HUES64 (cell line): ENCODE measurements around the gene KCNJ18.
"Not testable (repeated sequence)": the region's sequence is repeated elsewhere in the genome, so short reads cannot be mapped to it uniquely, and the experiment has no call there.

ENCODE experiments used
- H3K27ac ChIP-seq: 2 replicates; pipeline ENCODE4 v1.7.0; 2013; ENCODE audit warnings: low read depth, low read length, inconsistent platforms
- H3K27me3 ChIP-seq: 2 replicates; pipeline ENCODE4 v1.6.1; 2013; ENCODE audit warnings: mild to moderate bottlenecking, low read length; ENCODE audit not compliant: insufficient read depth
- H3K36me3 ChIP-seq: 2 replicates; pipeline ENCODE4 v1.6.1; 2013; ENCODE audit warnings: mild to moderate bottlenecking, low read length; ENCODE audit not compliant: insufficient read depth
- H3K4me1 ChIP-seq: 2 replicates; pipeline ENCODE4 v1.6.1; 2013; ENCODE audit warnings: mild to moderate bottlenecking, low read length, moderate library complexity; ENCODE audit not compliant: insufficient read depth
- H3K4me3 ChIP-seq: 2 replicates; pipeline ENCODE4 v1.5.1; 2013; ENCODE audit warnings: mild to moderate bottlenecking, low read length, moderate library complexity
- H3K9ac ChIP-seq: 2 replicates; pipeline ENCODE4 v1.6.1; 2013; ENCODE audit warnings: mild to moderate bottlenecking, low read depth, low read length
- H3K9me3 ChIP-seq: 2 replicates; pipeline ENCODE4 v1.6.1; 2013; ENCODE audit warnings: low read depth, low read length; ENCODE audit not compliant: insufficient read depth
- WGBS: fragments of 150-250, 120-280 bp; methylation state at CpG from one replicate; pipeline ENCODE4 v1.1.7; 2013; ENCODE audit warnings: missing lambda C conversion rate; 5-methylcytosine and 5-hydroxymethylcytosine counted together

The KCNJ18 gene

DNA sequence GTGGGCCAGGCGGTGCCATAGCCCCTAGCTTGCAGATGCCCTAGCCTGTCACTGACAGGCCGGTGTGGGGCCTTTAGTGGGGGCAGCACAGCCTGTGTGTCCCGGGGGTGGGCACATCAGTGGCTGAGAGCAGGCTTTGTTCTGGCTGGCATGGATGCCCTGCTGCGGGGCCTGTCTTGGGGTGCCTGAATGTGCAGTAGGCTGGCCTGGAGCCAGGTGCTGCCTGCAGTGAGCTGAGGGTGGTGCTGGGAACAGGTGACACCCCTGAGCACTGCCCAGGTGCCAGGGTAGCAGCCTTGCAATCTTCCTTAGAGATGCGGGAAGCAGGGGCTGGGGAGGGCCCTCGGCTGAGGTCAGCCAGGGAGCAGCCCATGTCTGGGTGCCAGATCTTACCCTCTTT, 8.8 kb downstream of the KCNJ18 start:
- not testable (repeated sequence) for H3K4me3 ChIP-seq, H3K9ac ChIP-seq, H3K27me3 ChIP-seq, H3K4me1 ChIP-seq, H3K27ac ChIP-seq, H3K36me3 ChIP-seq
- 92% methylated on average over 3 of the region's 6 CpGs for WGBS
- H3K9me3 ChIP-seq, result peaks cover 22% of the 10 kb centered on the region; the same call in 1 of the 2 replicates

DNA sequence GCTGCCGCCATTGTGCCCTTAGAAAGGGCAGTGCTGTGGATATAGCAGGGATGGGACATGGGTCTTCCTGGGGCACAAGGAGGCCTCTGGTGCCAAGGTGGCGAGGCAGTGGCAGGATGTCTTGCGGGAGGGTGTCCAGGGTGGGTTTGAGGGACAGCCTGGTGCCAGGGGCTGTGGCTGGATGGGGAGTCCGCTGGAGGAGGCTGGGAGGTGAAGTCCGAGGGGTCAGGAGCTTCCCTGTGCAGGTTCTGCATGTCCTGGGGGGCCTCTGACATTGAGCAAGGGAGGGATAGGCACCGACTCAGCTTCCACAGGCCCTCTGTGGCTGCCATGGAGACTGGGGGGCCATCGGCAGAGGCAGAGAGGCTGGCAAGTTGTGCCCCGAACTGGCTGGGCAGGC, 9.7 kb downstream of the KCNJ18 start:
- H3K27me3 ChIP-seq, H3K36me3 ChIP-seq, H3K4me3 ChIP-seq, H3K9ac ChIP-seq, H3K27ac ChIP-seq, H3K4me1 ChIP-seq: not testable (repeated sequence)
- H3K9me3 ChIP-seq, result peaks cover 25% of the 10 kb centered on the region; the same call in 1 of the 2 replicates
- 73% methylated on average over 8 of the region's 8 CpGs for WGBS

DNA sequence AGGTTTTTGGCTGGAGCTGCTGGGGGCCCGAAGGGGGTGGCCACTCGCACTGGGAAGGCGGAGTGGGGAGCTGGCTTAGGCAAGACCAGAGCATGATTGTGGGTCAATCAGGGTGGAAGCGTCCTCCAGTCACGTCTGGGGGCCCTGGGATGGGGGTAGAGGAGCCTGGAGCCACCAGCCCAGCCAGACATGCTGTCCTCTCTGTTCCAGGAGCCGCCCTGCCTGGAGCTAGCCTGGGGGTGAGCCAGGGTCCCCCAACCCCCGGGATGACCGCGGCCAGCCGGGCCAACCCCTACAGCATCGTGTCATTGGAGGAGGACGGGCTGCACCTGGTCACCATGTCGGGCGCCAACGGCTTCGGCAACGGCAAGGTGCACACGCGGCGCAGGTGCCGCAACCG, 10.2 kb downstream of the KCNJ18 start:
- H3K27me3 ChIP-seq, H3K36me3 ChIP-seq, H3K4me3 ChIP-seq, H3K4me1 ChIP-seq, H3K9ac ChIP-seq, H3K27ac ChIP-seq: not testable (repeated sequence)
- H3K9me3 ChIP-seq, result peaks cover 21% of the 10 kb centered on the region; the same call in 1 of the 2 replicates
- 92% methylated on average over 22 of the region's 22 CpGs for WGBS

DNA sequence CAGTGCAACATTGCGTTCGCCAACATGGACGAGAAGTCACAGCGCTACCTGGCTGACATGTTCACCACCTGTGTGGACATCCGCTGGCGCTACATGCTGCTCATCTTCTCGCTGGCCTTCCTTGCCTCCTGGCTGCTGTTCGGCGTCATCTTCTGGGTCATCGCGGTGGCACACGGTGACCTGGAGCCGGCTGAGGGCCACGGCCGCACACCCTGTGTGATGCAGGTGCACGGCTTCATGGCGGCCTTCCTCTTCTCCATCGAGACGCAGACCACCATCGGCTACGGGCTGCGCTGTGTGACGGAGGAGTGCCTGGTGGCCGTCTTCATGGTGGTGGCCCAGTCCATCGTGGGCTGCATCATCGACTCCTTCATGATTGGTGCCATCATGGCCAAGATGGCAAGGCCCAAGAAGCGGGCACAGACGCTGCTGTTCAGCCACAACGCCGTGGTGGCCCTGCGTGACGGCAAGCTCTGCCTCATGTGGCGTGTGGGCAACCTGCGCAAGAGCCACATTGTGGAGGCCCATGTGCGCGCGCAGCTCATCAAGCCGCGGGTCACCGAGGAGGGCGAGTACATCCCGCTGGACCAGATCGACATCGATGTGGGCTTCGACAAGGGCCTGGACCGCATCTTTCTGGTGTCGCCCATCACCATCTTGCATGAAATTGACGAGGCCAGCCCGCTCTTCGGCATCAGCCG, 10.8 kb downstream of the KCNJ18 start:
- peaks cover 25% of the 10 kb centered on the region; the same call in 1 of the 2 replicates for H3K9me3 ChIP-seq
- WGBS, result 90% methylated on average over 41 of the region's 51 CpGs
- H3K36me3 ChIP-seq, H3K9ac ChIP-seq, H3K27me3 ChIP-seq, H3K27ac ChIP-seq, H3K4me1 ChIP-seq, H3K4me3 ChIP-seq: not testable (repeated sequence)

DNA sequence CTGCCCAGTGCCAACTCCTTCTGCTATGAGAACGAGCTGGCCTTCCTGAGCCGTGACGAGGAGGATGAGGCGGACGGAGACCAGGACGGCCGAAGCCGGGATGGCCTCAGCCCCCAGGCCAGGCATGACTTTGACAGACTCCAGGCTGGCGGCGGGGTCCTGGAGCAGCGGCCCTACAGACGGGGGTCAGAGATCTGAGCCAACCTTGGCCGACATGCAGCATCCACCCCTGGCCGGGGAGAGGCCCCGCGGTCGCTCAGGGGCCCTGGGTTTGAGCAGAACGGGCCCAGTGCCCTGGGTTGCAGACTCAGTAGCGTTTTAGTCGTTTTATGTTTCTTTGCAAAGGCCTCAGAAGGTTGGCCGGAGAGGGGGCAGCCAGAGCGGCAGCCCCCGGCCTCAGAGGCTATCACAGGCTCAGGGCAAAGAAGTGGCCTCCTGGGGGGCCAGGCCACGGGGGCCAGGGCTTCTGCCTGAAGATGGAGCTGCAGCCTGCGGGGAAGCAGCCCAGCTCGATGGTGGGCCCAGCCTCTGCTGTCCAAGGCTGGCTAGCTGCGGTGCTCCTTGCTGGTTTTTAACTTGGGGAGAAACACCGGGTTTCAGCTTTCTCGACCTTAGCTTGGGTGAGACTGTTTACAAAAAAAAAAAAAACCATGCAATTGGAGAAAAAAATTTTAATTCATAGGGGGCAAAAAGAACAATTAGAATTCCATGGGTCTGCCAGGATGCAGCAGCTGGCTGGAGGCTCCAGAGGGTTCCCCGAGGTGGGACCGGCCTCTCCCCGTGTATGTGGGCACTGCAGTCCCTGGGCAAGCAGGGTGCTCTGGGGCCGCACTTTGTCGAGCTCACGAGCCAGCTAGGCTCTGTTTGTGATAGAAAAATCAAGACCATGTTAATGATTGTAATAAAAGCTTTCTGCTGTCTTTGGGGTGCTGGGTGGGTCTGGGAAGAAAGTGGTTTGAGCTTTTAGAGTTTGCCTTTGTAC, 11.9 kb downstream of the KCNJ18 start:
- not testable (repeated sequence) for H3K27me3 ChIP-seq, H3K36me3 ChIP-seq, H3K27ac ChIP-seq, H3K4me3 ChIP-seq, H3K9ac ChIP-seq, H3K4me1 ChIP-seq
- WGBS, result 86% methylated on average over 35 of the region's 35 CpGs
- H3K9me3 ChIP-seq, result peaks cover 27% of the 10 kb centered on the region; the same call in 1 of the 2 replicates

DNA sequence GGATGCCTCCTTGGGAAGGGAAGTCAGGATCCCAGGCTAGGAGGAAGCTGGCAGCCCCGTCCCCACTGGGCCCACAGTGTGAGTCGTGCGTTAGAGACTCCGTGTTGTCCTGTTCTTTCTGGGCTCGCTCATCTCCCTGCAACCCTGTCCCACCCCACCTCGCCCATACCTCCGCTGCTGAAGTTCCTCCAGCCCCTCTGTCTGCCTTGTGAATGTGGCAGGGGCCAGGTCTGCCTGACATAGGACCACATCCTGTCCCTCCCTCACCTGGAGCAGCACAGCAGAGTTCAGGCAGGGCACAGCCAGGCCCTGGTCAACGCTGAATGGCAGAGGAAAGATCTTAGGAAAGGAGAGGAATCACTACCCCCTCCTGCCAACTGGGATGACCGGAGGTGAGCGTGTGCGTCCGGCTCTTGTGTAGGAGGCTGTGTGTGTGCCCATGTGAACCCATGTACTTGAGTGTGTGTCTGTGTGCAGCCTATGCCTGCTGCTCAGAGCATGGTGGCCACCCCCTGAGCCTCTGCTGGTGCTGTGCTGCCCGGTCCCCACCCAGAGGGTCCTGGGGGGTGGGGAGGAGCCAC, 12.8 kb downstream of the KCNJ18 start:
- H3K9ac ChIP-seq, result no peak overlapping the region
- no peak overlapping the region for H3K27ac ChIP-seq
- WGBS, result 76% methylated on average over 13 of the region's 13 CpGs

DNA sequence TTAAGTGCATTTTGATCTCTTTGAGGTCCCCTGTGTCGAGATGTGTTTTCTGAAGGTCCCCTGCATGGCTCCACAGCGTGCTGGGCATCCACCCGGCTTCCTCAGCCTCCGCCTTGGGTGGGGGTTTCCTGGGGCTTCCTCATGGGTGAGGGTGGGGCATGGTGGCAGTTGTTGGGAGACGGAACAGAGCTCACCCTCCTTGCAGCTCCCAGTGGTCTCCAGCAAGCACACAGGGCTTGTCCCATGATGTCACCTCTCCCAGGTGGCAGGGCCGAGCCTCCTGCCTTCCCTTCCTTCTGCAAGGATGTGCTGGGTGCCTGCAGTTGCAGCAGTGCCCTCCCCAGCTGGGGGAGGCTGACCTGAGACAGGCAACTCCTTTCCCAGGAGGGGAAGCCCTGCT, 13.4 kb downstream of the KCNJ18 start:
- H3K4me1 ChIP-seq, H3K9ac ChIP-seq, H3K27ac ChIP-seq, H3K27me3 ChIP-seq, H3K36me3 ChIP-seq, H3K4me3 ChIP-seq: not testable (repeated sequence)
- H3K9me3 ChIP-seq, result peaks cover 27% of the 10 kb centered on the region; the same call in 1 of the 2 replicates
- WGBS, result 81% methylated on average over 6 of the region's 6 CpGs

More for the DNA sequence above, 12.8 kb downstream of the KCNJ18 start:
- no peaks in the 10 kb centered on the region for H3K4me1 ChIP-seq
- H3K36me3 ChIP-seq, result no peaks in the 10 kb centered on the region
- peaks cover 27% of the 10 kb centered on the region; the same call in 1 of the 2 replicates for H3K9me3 ChIP-seq
- no peak overlapping the region for H3K4me3 ChIP-seq
- H3K27me3 ChIP-seq, result no peaks in the 10 kb centered on the region

DNA sequence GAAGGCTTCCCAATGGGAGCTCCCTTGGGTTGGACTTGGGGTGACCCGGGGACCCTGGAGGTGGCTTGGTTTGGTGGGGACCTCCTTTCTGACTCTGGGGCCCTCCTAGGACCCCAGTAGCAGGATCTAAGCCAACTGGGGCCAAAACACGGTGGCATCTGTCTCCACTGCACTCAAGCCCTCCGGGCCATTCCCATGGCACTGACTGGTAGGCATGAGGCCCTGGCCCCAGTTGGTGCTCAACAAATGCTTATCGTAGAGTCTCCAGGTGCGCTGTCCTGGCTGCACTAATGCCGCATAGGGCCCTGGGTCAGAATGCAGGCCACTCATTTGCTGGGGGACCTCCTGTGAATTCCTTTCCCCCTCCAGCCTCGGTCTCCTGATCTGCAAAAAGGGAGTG, 14.2 kb downstream of the KCNJ18 start:
- H3K4me1 ChIP-seq, H3K27me3 ChIP-seq, H3K4me3 ChIP-seq, H3K9ac ChIP-seq, H3K36me3 ChIP-seq, H3K27ac ChIP-seq: not testable (repeated sequence)
- peaks cover 33% of the 10 kb centered on the region for H3K9me3 ChIP-seq
- 87% methylated on average over 6 of the region's 7 CpGs for WGBS

DNA sequence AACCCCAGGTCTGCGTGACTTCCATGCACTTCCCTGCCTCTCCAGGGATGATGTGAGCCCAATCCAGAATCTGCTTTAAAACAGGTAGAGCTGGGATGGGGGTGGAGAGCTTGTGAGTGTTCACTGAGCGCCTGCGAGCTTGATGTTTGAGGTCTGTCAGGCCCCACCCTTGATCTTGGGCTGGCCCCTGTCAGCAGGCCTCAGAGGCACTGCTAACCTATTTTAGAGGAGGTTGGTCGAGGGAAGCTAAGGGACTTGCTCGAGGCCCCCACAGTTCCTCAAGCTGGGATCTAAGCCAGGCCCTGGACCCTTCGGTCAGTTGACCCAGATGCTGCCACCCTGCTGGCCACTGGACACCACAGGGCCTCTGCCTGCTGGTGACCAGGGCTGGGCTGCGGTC, 14.8 kb downstream of the KCNJ18 start:
- peaks cover 38% of the 10 kb centered on the region for H3K9me3 ChIP-seq
- 85% methylated on average over 6 of the region's 7 CpGs for WGBS
- H3K4me3 ChIP-seq, H3K27me3 ChIP-seq, H3K9ac ChIP-seq, H3K4me1 ChIP-seq, H3K36me3 ChIP-seq, H3K27ac ChIP-seq: not testable (repeated sequence)

DNA sequence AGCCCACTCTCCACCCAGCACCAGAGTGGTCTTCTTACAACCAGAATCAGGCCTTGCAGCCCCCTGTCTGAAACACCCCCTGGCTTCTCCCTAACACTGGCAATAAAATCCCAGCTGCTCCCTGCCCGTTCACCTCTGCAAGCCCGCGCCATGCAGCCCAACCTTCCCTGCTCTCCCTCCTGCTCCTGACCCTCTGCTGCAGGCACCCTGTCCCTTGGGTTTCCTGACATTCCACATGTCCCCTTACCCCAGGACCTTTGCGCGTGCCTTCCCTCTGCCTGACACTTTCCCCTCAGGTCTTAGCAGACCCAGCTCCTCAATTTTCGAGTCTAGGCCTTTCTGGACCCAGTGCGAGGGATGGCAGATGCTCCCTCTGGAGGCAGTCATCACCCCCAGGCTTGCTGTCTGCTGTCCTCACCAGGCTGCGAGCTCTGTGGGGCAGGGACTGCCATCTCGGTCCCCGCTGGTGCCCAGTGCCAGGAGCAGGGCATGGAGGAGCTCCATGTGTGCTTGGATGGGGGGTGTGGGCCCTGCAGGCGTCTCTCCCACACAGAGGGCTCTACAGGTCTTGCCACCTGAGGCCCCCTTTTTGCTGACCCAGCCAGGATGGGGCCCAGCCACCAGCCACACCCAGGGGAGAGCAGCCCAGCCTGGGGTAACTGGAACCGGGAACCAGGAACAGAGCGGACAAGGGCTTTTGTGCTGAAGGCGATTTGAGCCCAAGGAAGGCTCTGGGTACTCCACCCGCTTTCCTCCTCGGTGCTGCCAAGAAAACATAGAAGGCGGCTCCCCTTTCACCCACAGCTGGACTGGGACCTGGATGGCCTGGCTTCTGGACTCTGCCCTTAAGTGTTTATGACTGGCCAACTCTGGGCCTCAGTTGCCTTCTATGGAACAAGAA, 15.6 kb downstream of the KCNJ18 start:
- peaks cover 38% of the 10 kb centered on the region for H3K9me3 ChIP-seq
- not testable (repeated sequence) for H3K36me3 ChIP-seq, H3K27ac ChIP-seq, H3K4me3 ChIP-seq, H3K27me3 ChIP-seq, H3K4me1 ChIP-seq, H3K9ac ChIP-seq
- 81% methylated on average over 13 of the region's 17 CpGs for WGBS
